ENCODE results near the gene CFAP92. TPM values are rescaled to one million over a fixed set of nuclear protein-coding genes. Genes with fewer than 3 reads are reported as not detected.

CFAP92 gene
- total and polyA plus RNA-seq, 4 donors, result 0.05 to 0.25 (median 0.06) TPM; not detected in 1

GRCh38 chr3:128936341-128936740 lies 57.5 kb downstream of the CFAP92 start:
- Histone ChIP-seq H3K27me3 (ENCODE audit: control insufficient read depth in 4 of 4, insufficient read depth in 4 of 4, low read length in 3 of 4) (no peaks in the 10 kb centered on the region), H3K36me3 (ENCODE audit: control insufficient read depth in 4 of 4, insufficient read depth in 3 of 4, low read depth in 1 of 4, low read length in 3 of 4) (no peaks in the 10 kb centered on the region), H3K4me1 (ENCODE audit: control insufficient read depth in 4 of 4, insufficient read depth in 4 of 4, low read length in 3 of 4) (no peaks in the 10 kb centered on the region), H3K27ac (ENCODE audit: low read depth in 1 of 2, low read length in 2 of 2) (no peak overlapping the region), H3K4me3 (ENCODE audit: low read depth in 1 of 3, low read length in 3 of 3) (no peak overlapping the region), H3K9me3 (ENCODE audit: control insufficient read depth in 4 of 4, low read length in 3 of 4) (no peaks in the 10 kb centered on the region), H3K9ac (ENCODE audit: low read depth in 1 of 2, low read length in 2 of 2) (no peak overlapping the region)
- no peak for DNase-seq (ENCODE audit: low spot score)
- WGBS, result 78% methylated on average over 4 of the region's 4 CpGs
- no peak for TF ChIP-seq YY1 (IDR thresholded peaks at IDR 0.05)
- no peak for TF ChIP-seq ZBTB33 (IDR thresholded peaks at IDR 0.05)
- TF ChIP-seq SP1 (IDR thresholded peaks at IDR 0.05), result no peak
- no peak for TF ChIP-seq FOXA1 (IDR thresholded peaks at IDR 0.05)
- no peak for TF ChIP-seq FOXA2 (IDR thresholded peaks at IDR 0.05)

- no peak for TF ChIP-seq RAD21 (IDR thresholded peaks at IDR 0.05)
- no peak for TF ChIP-seq HNF4A (conservative IDR thresholded peaks at IDR 0.05)
- no peak for TF ChIP-seq ATF3 (IDR thresholded peaks at IDR 0.05)
- H3K4me3 ChIP-seq (ENCODE audit: low read depth in 1 of 3, low read length in 3 of 3), result no peak overlapping the region
- no peak overlapping the region for H3K9ac ChIP-seq (ENCODE audit: low read depth in 1 of 2, low read length in 2 of 2)
- no peaks in the 10 kb centered on the region for H3K36me3 ChIP-seq (ENCODE audit: control insufficient read depth in 4 of 4, insufficient read depth in 3 of 4, low read depth in 1 of 4, low read length in 3 of 4)
- H3K4me1 ChIP-seq (ENCODE audit: control insufficient read depth in 4 of 4, insufficient read depth in 4 of 4, low read length in 3 of 4), result no peaks in the 10 kb centered on the region
- H3K27me3 ChIP-seq (ENCODE audit: control insufficient read depth in 4 of 4, insufficient read depth in 4 of 4, low read length in 3 of 4), result no peaks in the 10 kb centered on the region
- H3K9me3 ChIP-seq (ENCODE audit: control insufficient read depth in 4 of 4, low read length in 3 of 4), result no peaks in the 10 kb centered on the region
- H3K27ac ChIP-seq (ENCODE audit: low read depth in 1 of 2, low read length in 2 of 2), result no peak overlapping the region
- 79% methylated on average over 2 of the region's 2 CpGs for WGBS
- no peak for DNase-seq (ENCODE audit: low spot score)
Observed at GRCh38 chr3:128935922-128936321, 58.0 kb downstream of the CFAP92 start.

- 94% methylated on average over 2 of the region's 2 CpGs for WGBS
- H3K27ac ChIP-seq (ENCODE audit: low read depth in 1 of 2, low read length in 2 of 2), result no peak overlapping the region
- TF ChIP-seq RXRA (IDR thresholded peaks at IDR 0.05) (no peak), MAX (IDR thresholded peaks at IDR 0.05) (no peak), JUND (IDR thresholded peaks at IDR 0.05) (no peak), CTCF (IDR thresholded peaks at IDR 0.05; ENCODE audit: low read depth, low read length, missing input control) (no peak), NR2F2 (IDR thresholded peaks at IDR 0.05) (no peak)
- no peak overlapping the region for H3K4me3 ChIP-seq (ENCODE audit: low read depth in 1 of 3, low read length in 3 of 3)
- no peak for DNase-seq (ENCODE audit: low spot score)
- no peaks in the 10 kb centered on the region for H3K4me1 ChIP-seq (ENCODE audit: control insufficient read depth in 4 of 4, insufficient read depth in 4 of 4, low read length in 3 of 4)
- H3K36me3 ChIP-seq (ENCODE audit: control insufficient read depth in 4 of 4, insufficient read depth in 3 of 4, low read depth in 1 of 4, low read length in 3 of 4), result no peaks in the 10 kb centered on the region
- no peaks in the 10 kb centered on the region for H3K27me3 ChIP-seq (ENCODE audit: control insufficient read depth in 4 of 4, insufficient read depth in 4 of 4, low read length in 3 of 4)
- no peaks in the 10 kb centered on the region for H3K9me3 ChIP-seq (ENCODE audit: control insufficient read depth in 4 of 4, low read length in 3 of 4)
- H3K9ac ChIP-seq (ENCODE audit: low read depth in 1 of 2, low read length in 2 of 2), result no peak overlapping the region
Observed at GRCh38 chr3:128933922-128934253, 60.0 kb downstream of the CFAP92 start.

Data from liver (tissue), 9 donors.